ENCODE measurements around the gene TTYH2.
"Not testable (repeated sequence)": the region's sequence is repeated elsewhere in the genome, so short reads cannot be mapped to it uniquely, and the experiment has no call there.

Gene TTYH2

GRCh38 chr17:74257311-74257710, 43.9 kb downstream of the TTYH2 start:
- H3K36me3 Mint-ChIP-seq (ENCODE audit: low read depth): no peaks in the 10 kb centered on the region

GRCh38 chr17:74259667-74260524, 46.5 kb downstream of the TTYH2 start:
- no peak for TF ChIP-seq CTCF (IDR thresholded peaks at IDR 0.05)
- peaks cover 17% of the 10 kb centered on the region for H3K4me1 Mint-ChIP-seq
- no peak overlapping the region for H3K27ac Mint-ChIP-seq
- H3K36me3 Mint-ChIP-seq (ENCODE audit: low read depth): no peaks in the 10 kb centered on the region
- no peaks in the 10 kb centered on the region for H3K9me3 Mint-ChIP-seq
- peaks cover 28% of the 10 kb centered on the region for H3K27me3 Mint-ChIP-seq (ENCODE audit: low read depth, poor library complexity)
- no peak for DNase-seq
- H3K4me3 Mint-ChIP-seq: no peak overlapping the region

More at GRCh38 chr17:74257311-74257710, 43.9 kb downstream of the TTYH2 start:
- Mint-ChIP-seq H3K9me3 (no peaks in the 10 kb centered on the region), H3K4me3 (no peak overlapping the region), H3K27ac (no peak overlapping the region), H3K4me1 (peaks cover 21% of the 10 kb centered on the region), H3K27me3 (ENCODE audit: low read depth, poor library complexity) (peaks cover 28% of the 10 kb centered on the region)
- no peak for DNase-seq
- TF ChIP-seq CTCF (IDR thresholded peaks at IDR 0.05): no peak

GRCh38 chr17:74260525-74260850, 47.1 kb downstream of the TTYH2 start:
- Mint-ChIP-seq H3K27me3 (ENCODE audit: low read depth, poor library complexity) (peaks cover 28% of the 10 kb centered on the region), H3K4me1 (peaks cover 17% of the 10 kb centered on the region), H3K9me3 (no peaks in the 10 kb centered on the region), H3K36me3 (ENCODE audit: low read depth) (no peaks in the 10 kb centered on the region), H3K4me3 (no peak overlapping the region), H3K27ac (no peak overlapping the region)
- no peak for TF ChIP-seq CTCF (IDR thresholded peaks at IDR 0.05)
- DNase-seq: no peak

GRCh38 chr17:74262601-74263000, 49.2 kb downstream of the TTYH2 start:
- H3K36me3 Mint-ChIP-seq (ENCODE audit: low read depth): no peaks in the 10 kb centered on the region
- no peaks in the 10 kb centered on the region for H3K9me3 Mint-ChIP-seq
- no peak for TF ChIP-seq CTCF (IDR thresholded peaks at IDR 0.05)
- no peak overlapping the region for H3K27ac Mint-ChIP-seq
- H3K27me3 Mint-ChIP-seq (ENCODE audit: low read depth, poor library complexity): peaks cover 26% of the 10 kb centered on the region
- no peak overlapping the region for H3K4me3 Mint-ChIP-seq
- H3K4me1 Mint-ChIP-seq: peaks cover 19% of the 10 kb centered on the region
- no peak for DNase-seq

- not testable (repeated sequence) for H3K4me3 Mint-ChIP-seq; H3K9me3 Mint-ChIP-seq; DNase-seq; H3K27me3 Mint-ChIP-seq (ENCODE audit: low read depth, poor library complexity); H3K36me3 Mint-ChIP-seq (ENCODE audit: low read depth)
- H3K27ac Mint-ChIP-seq: peak overlapping the region; percentile 36
- peaks cover 26% of the 10 kb centered on the region for H3K4me1 Mint-ChIP-seq
Measured at GRCh38 chr17:74267054-74267453, 53.7 kb downstream of the TTYH2 start.

GRCh38 chr17:74267579-74267978, 54.2 kb downstream of the TTYH2 start:
- Mint-ChIP-seq H3K27ac (peak overlapping the region; percentile 28), H3K9me3 (no peaks in the 10 kb centered on the region), H3K4me3 (no peak overlapping the region), H3K36me3 (ENCODE audit: low read depth) (no peaks in the 10 kb centered on the region), H3K27me3 (ENCODE audit: low read depth, poor library complexity) (peaks cover 10% of the 10 kb centered on the region), H3K4me1 (peaks cover 31% of the 10 kb centered on the region)
- no peak for TF ChIP-seq CTCF (IDR thresholded peaks at IDR 0.05)
- DNase-seq: no peak
